H1 (cell line): ENCODE measurements around the gene VASP. TPM values are rescaled to one million over a fixed set of nuclear protein-coding genes. Genes with fewer than 3 reads are reported as not detected.

Experiments
- CTCF ChIA-PET: fragments of 300-600 bp; sonication (Branson Sonifier 250); formaldehyde crosslinking; loops from one replicate; lab custom pipeline; 2021; ENCODE audit not compliant: partially characterized antibody; lab: Charles Lee
- POLR2A ChIA-PET: fragments of 300-600 bp; sonication (Branson Sonifier 250); formaldehyde crosslinking; loops from one replicate; lab custom pipeline; 2021; ENCODE audit warnings: inconsistent platforms; ENCODE audit not compliant: partially characterized antibody; lab: Charles Lee
- DNase-seq, 2 experiments: peaks; one replicate each; pipeline versions ENCODE4 v3.0.0 to v3.0.0-alpha.2; 2010 to 2022; ENCODE audit warnings: low spot score in 2 of 2, low read depth in 1 of 2, mixed read lengths in 1 of 2
- FAIRE-seq: peaks from 2 replicates; lab custom pipeline; 2011; peaks lifted over from hg19 to GRCh38; lab: Jason Lieb, UNC
- H2AFZ ChIP-seq: 2 replicates; pipeline ENCODE4 v1.8.1; 2012; ENCODE audit warnings: low read length, inconsistent platforms
- H2AK5ac ChIP-seq: 2 replicates; pipeline ENCODE4 v1.6.1; 2013; ENCODE audit warnings: low read depth, low read length
- H2BK120ac ChIP-seq: replicated peaks from 2 replicates; pipeline ENCODE3; 2013; ENCODE audit warnings: low read depth, low read length, inconsistent platforms
- H2BK12ac ChIP-seq: 2 replicates; pipeline ENCODE4 v1.6.1; 2013; ENCODE audit warnings: low read depth, low read length
- H2BK15ac ChIP-seq: 2 replicates; pipeline ENCODE4 v1.6.1; 2013; ENCODE audit warnings: low read length
- H2BK20ac ChIP-seq: 2 replicates; pipeline ENCODE4 v1.6.1; 2013; ENCODE audit warnings: low read length
- H2BK5ac ChIP-seq: 2 replicates; pipeline ENCODE4 v1.6.1; 2013; ENCODE audit warnings: low read depth, low read length
- H3K14ac ChIP-seq: 2 replicates; pipeline ENCODE4 v1.6.1; 2013; ENCODE audit warnings: inconsistent platforms; ENCODE audit not compliant: insufficient read length
- H3K18ac ChIP-seq: 2 replicates; pipeline ENCODE4 v1.6.1; 2013; ENCODE audit warnings: low read length; ENCODE audit errors: extremely low read depth
- H3K23ac ChIP-seq: 2 replicates; pipeline ENCODE4 v1.6.1; 2013; ENCODE audit warnings: inconsistent platforms; ENCODE audit not compliant: insufficient read length
- H3K23me2 ChIP-seq: 2 replicates; pipeline ENCODE4 v1.6.1; 2013; ENCODE audit warnings: low read depth, low read length
- H3K27ac ChIP-seq: 2 replicates; pipeline ENCODE4 v1.6.1; 2011; ENCODE audit warnings: low read depth, low read length, inconsistent platforms
- H3K27me3 ChIP-seq, 4 experiments: replicated peaks in 1 of 4; 1 replicate in 1 of 4; 2 replicates in 3 of 4; pipeline versions ENCODE4 v1.6.1 to v1.8.1; 2011 to 2013; ENCODE audit warnings: low read length in 3 of 4, mild to moderate bottlenecking in 3 of 4, inconsistent platforms in 2 of 4, mixed read lengths in 2 of 4, moderate library complexity in 1 of 4; ENCODE audit not compliant: control insufficient read depth in 3 of 4, insufficient read depth in 3 of 4; ENCODE audit errors: extremely low read depth in 1 of 4
- H3K36me3 ChIP-seq, 4 experiments: 2 replicates each; pipeline versions ENCODE4 v1.6.1 to v1.8.1; 2011 to 2013; ENCODE audit warnings: mild to moderate bottlenecking in 4 of 4, low read length in 3 of 4, moderate library complexity in 2 of 4, control low read depth in 1 of 4, inconsistent platforms in 1 of 4; ENCODE audit not compliant: insufficient read depth in 4 of 4, control insufficient read depth in 2 of 4
- H3K4ac ChIP-seq: replicated peaks from 2 replicates; pipeline ENCODE3; 2013; ENCODE audit warnings: low read length, low read depth, mixed read lengths, inconsistent platforms; ENCODE audit not compliant: insufficient read length
- H3K4me1 ChIP-seq, 4 experiments: replicated peaks in 1 of 4; 1 replicate in 1 of 4; 2 replicates in 3 of 4; pipeline versions ENCODE4 v1.6.1 to v1.8.1; 2011 to 2013; ENCODE audit warnings: low read length in 3 of 4, inconsistent platforms in 2 of 4, mixed read lengths in 1 of 4; ENCODE audit not compliant: insufficient read depth in 4 of 4, control insufficient read depth in 3 of 4
- H3K4me2 ChIP-seq, 2 experiments: 2 replicates each; pipeline versions ENCODE4 v1.6.1 to v1.8.1; 2011 to 2013; ENCODE audit warnings: low read depth in 2 of 2, low read length in 2 of 2, control low read depth in 1 of 2, inconsistent platforms in 1 of 2, mild to moderate bottlenecking in 1 of 2; ENCODE audit not compliant: insufficient read depth in 1 of 2
- H3K4me3 ChIP-seq, 4 experiments: fragments of 200-600, 300-600 bp in 1 of 4; sonication (generic), shearing (Covaris generic), sonication (Bioruptor Twin) in 1 of 4; 2 replicates each; pipeline versions ENCODE4 v1.5.1 to v1.8.1; 2011 to 2016; ENCODE audit warnings: low read length in 4 of 4, low read depth in 3 of 4, control low read depth in 2 of 4, inconsistent platforms in 2 of 4, mild to moderate bottlenecking in 2 of 4, mixed read lengths in 1 of 4, moderate library complexity in 1 of 4; ENCODE audit not compliant: insufficient read depth in 2 of 4; ENCODE audit errors: extremely low read depth in 1 of 4
- H3K56ac ChIP-seq: replicated peaks from 2 replicates; pipeline ENCODE3; 2013; ENCODE audit warnings: low read depth, mild to moderate bottlenecking, mixed read lengths, low read length, inconsistent platforms; ENCODE audit not compliant: insufficient read length
- H3K79me1 ChIP-seq: 2 replicates; pipeline ENCODE4 v1.6.1; 2013; ENCODE audit warnings: low read depth, low read length, control low read depth
- H3K79me2 ChIP-seq, 2 experiments: 2 replicates each; pipeline versions ENCODE4 v1.6.1 to v1.8.1; 2012 to 2013; ENCODE audit warnings: low read length in 2 of 2, mild to moderate bottlenecking in 2 of 2, inconsistent platforms in 1 of 2; ENCODE audit not compliant: insufficient read depth in 2 of 2, control insufficient read depth in 1 of 2
- H3K9ac ChIP-seq, 4 experiments: replicated peaks in 1 of 4; 1 replicate in 1 of 4; 2 replicates in 3 of 4; pipeline versions ENCODE4 v1.6.1 to v1.8.1; 2011 to 2013; ENCODE audit warnings: low read depth in 3 of 4, low read length in 3 of 4, control low read depth in 2 of 4, mild to moderate bottlenecking in 2 of 4, moderate library complexity in 2 of 4, inconsistent platforms in 1 of 4; ENCODE audit errors: extremely low read depth in 1 of 4
- H3K9me3 ChIP-seq, 2 experiments: 2 replicates each; pipeline versions ENCODE4 v1.6.1 to v1.8.1; 2012 to 2013; ENCODE audit warnings: mild to moderate bottlenecking in 2 of 2, moderate library complexity in 2 of 2, control low read depth in 1 of 2, inconsistent platforms in 1 of 2, low read depth in 1 of 2, low read length in 1 of 2, mixed read lengths in 1 of 2; ENCODE audit not compliant: insufficient read depth in 2 of 2
- H4K20me1 ChIP-seq, 2 experiments: replicated peaks in 1 of 2; 2 replicates each; pipeline versions ENCODE3 to v1.8.1; 2011 to 2013; ENCODE audit warnings: inconsistent platforms in 2 of 2, low read length in 2 of 2, mild to moderate bottlenecking in 1 of 2; ENCODE audit not compliant: insufficient read depth in 2 of 2, control insufficient read depth in 1 of 2
- H4K5ac ChIP-seq: 2 replicates; pipeline ENCODE4 v1.6.1; 2013; ENCODE audit warnings: low read length, low read depth, mixed read lengths, inconsistent platforms; ENCODE audit not compliant: insufficient read length
- H4K8ac ChIP-seq: 2 replicates; pipeline ENCODE4 v1.8.0; 2013; ENCODE audit warnings: mild to moderate bottlenecking, moderate library complexity, low read length, inconsistent platforms; ENCODE audit not compliant: insufficient read depth; ENCODE audit errors: extremely low read depth
- H4K91ac ChIP-seq: replicated peaks from 2 replicates; pipeline ENCODE3; 2013; ENCODE audit warnings: low read length, mixed read lengths, inconsistent platforms; ENCODE audit not compliant: insufficient read length
- CBX5 ChIP-seq: fragments of 300-800, 300-1000 bp; sonication (generic); IDR thresholded peaks from 2 replicates; pipeline ENCODE4 v1.7.1; 2016; ENCODE audit warnings: antibody characterized with exemption, low read length, low read depth
- CBX8 ChIP-seq: fragments of 300-800, 300-1000 bp; sonication (generic); IDR thresholded peaks from 2 replicates; pipeline ENCODE4 v1.7.1; 2016; ENCODE audit warnings: low read depth, low read length, borderline replicate concordance
- EGR1 ChIP-seq: IDR thresholded peaks from 2 replicates; pipeline ENCODE4 v1.6.1; 2011; ENCODE audit warnings: low read depth, low read length, borderline replicate concordance
- EP300 ChIP-seq, 2 experiments: IDR thresholded peaks; 1 replicate in 1 of 2; 2 replicates in 1 of 2; pipeline ENCODE4 v1.6.1; 2011 to 2012; ENCODE audit warnings: low read depth in 2 of 2, low read length in 2 of 2, mild to moderate bottlenecking in 2 of 2, borderline replicate concordance in 1 of 2, inconsistent platforms in 1 of 2, moderate library complexity in 1 of 2
- FOSL1 ChIP-seq: IDR thresholded peaks from 2 replicates; pipeline ENCODE4 v1.6.1; 2011; ENCODE audit warnings: mild to moderate bottlenecking, low read depth, low read length, moderate library complexity; ENCODE audit not compliant: insufficient read depth
- GTF2F1 ChIP-seq: IDR thresholded peaks from 2 replicates; pipeline ENCODE4 v1.6.1; 2012; ENCODE audit warnings: low read depth, low read length, improper control_type of control experiment, borderline replicate concordance
- JUND ChIP-seq: IDR thresholded peaks from 2 replicates; pipeline ENCODE4 v1.6.1; 2011; ENCODE audit warnings: mild to moderate bottlenecking, improper control_type of control experiment, low read length
- POLR2A ChIP-seq, 2 experiments: IDR thresholded peaks; 1 replicate in 1 of 2; 2 replicates in 1 of 2; pipeline ENCODE4 v1.6.1; 2011; ENCODE audit warnings: low read depth in 2 of 2, low read length in 2 of 2, mild to moderate bottlenecking in 2 of 2; ENCODE audit errors: control extremely low read depth in 1 of 2
- RNF2 ChIP-seq: fragments of 200-900, 300-1000 bp; sonication (generic); IDR thresholded peaks from 2 replicates; pipeline ENCODE4 v1.7.1; 2016; ENCODE audit warnings: borderline replicate concordance, low read depth, mild to moderate bottlenecking, antibody characterized with exemption, low read length; ENCODE audit not compliant: poor library complexity, severe bottlenecking; ENCODE audit errors: missing control alignments
- SIN3A ChIP-seq, 2 experiments: IDR thresholded peaks in 1 of 2; conservative IDR thresholded peaks in 1 of 2; 2 replicates each; pipeline ENCODE4 v1.6.1; 2011 to 2012; ENCODE audit warnings: low read length in 2 of 2, improper control_type of control experiment in 1 of 2, low read depth in 1 of 2, mild to moderate bottlenecking in 1 of 2
- SP2 ChIP-seq: IDR thresholded peaks from 2 replicates; pipeline ENCODE4 v1.6.1; 2012; ENCODE audit warnings: mild to moderate bottlenecking, low read length, inconsistent platforms
- TAF1 ChIP-seq: IDR thresholded peaks from 2 replicates; pipeline ENCODE4 v1.6.1; 2011; ENCODE audit warnings: mild to moderate bottlenecking, low read depth, low read length
- TAF7 ChIP-seq: optimal IDR thresholded peaks from 2 replicates; pipeline ENCODE3; 2011; ENCODE audit warnings: low read depth, mild to moderate bottlenecking, inconsistent platforms, low read length, moderate library complexity, borderline replicate concordance
- ZNF274 ChIP-seq: IDR thresholded peaks from 2 replicates; pipeline ENCODE4 v1.7.0; 2012; ENCODE audit warnings: low read length, borderline replicate concordance; ENCODE audit errors: extremely low read depth
- WGBS, 2 experiments: shearing (Covaris generic) in 1 of 2; methylation state at CpG; one replicate each; pipeline versions ENCODE4 v1.1.6 to v1.1.7; 2013 to 2015; ENCODE audit warnings: low lambda C conversion rate in 2 of 2, mixed read lengths in 2 of 2, inconsistent platforms in 1 of 2, low coverage in 1 of 2, missing lambda C conversion rate in 1 of 2; ENCODE audit not compliant: insufficient replicate concordance in 2 of 2, insufficient coverage in 1 of 2, insufficient read length in 1 of 2; ENCODE audit errors: extremely low coverage in 1 of 2, missing lambda C conversion rate in 1 of 2; 5-methylcytosine and 5-hydroxymethylcytosine counted together
- polyA plus RNA-seq, 7 experiments: library from polyadenylated mRNA; depleted of rRNA in 3 of 7; stranded (reverse) in 5 of 7; unstranded in 2 of 7; fragments of >200 nt in 5 of 7; fragments of 200-250 nt in 2 of 7; gene quantifications; 1 replicate in 5 of 7; 2 replicates in 1 of 7; 4 replicates in 1 of 7; pipeline versions ENCODE4 v1.2.1 to v1.2.3, GENCODE V29; 2011 to 2013; ENCODE audit warnings: missing spikeins in 2 of 7, mixed read lengths in 2 of 7
- total RNA-seq: library from RNA; stranded (reverse); fragmentation: NEBNext Ultra II Directional; extraction: Animal tissue kit (Norgen Biotek cat#: 25700); gene quantifications from 2 replicates; pipeline ENCODE4 v1.2.1, GENCODE V29; 2021

VASP gene
- total and polyA plus RNA-seq, 2 of the 8 experiments (the other 6 are each of a cell fraction or from before 2014, with no cell fraction given), result 89.7 to 135 TPM

- 98% methylated on average over 15 of the region's 15 CpGs; no CpG with 5 or more reads in 1 of the 2 experiments for WGBS, 2 experiments
- no peak overlapping the region for H3K56ac ChIP-seq
- no peak overlapping the region for H2BK120ac ChIP-seq
- H2AFZ ChIP-seq, result no peak overlapping the region
- H4K5ac ChIP-seq, result no peak overlapping the region
- POLR2A ChIA-PET, result interaction anchor here (0.6 to 1.4 kb wide), 3 partner anchors 19 to 247 kb away, joined by 3 to 4 read pairs (median 4); no protein-coding TSS in a partner anchor
- H3K36me3 ChIP-seq, result no peaks in the 10 kb centered on the region
- H3K4me3 ChIP-seq, result no peak overlapping the region
- no peak overlapping the region; a peak in 1 of 4 replicates for H3K4me2 ChIP-seq
- H2BK12ac ChIP-seq, result no peak overlapping the region
- H2BK5ac ChIP-seq, result no peak overlapping the region
- H3K23me2 ChIP-seq, result peaks cover 24% of the 10 kb centered on the region; the same call in 1 of the 2 replicates
- peaks cover 0 to 22% (median 14%) of the 10 kb centered on the region in 4 experiments; a peak in 6 of 7 replicates for H3K4me1 ChIP-seq
- peaks cover 0 to 3% of the 10 kb centered on the region in 2 experiments for H4K20me1 ChIP-seq
- no peak overlapping the region for H3K27ac ChIP-seq
- peaks cover 0 to 19% (median 17%) of the 10 kb centered on the region in 4 experiments; a peak in 4 of 7 replicates for H3K27me3 ChIP-seq
- no peak overlapping the region for H3K9ac ChIP-seq
- no peak overlapping the region for H3K18ac ChIP-seq
- DNase-seq, result no peak
- no peaks in the 10 kb centered on the region for H3K79me2 ChIP-seq
- no peaks in the 10 kb centered on the region for H3K79me1 ChIP-seq
- H3K9me3 ChIP-seq, result no peaks in the 10 kb centered on the region
- no peak overlapping the region for H4K8ac ChIP-seq
- CTCF ChIA-PET, result interaction anchor here (1.3 to 32.9 kb wide), 4 partner anchors 15 to 172 kb away, joined by 4 to 760 read pairs (median 78); partner anchors contain the start of gene ERCC1
- H3K4ac ChIP-seq, result no peak overlapping the region
- H3K23ac ChIP-seq, result no peak overlapping the region
- no peak overlapping the region for H4K91ac ChIP-seq
- H2AK5ac ChIP-seq, result peak overlapping the region; percentile 1; the same call in 1 of the 2 replicates
- H2BK20ac ChIP-seq, result no peak overlapping the region
- peak overlapping the region; percentile 31; the same call in 1 of the 2 replicates for H2BK15ac ChIP-seq
- FAIRE-seq, result no peak
- no peak overlapping the region for H3K14ac ChIP-seq
- TF ChIP-seq ZNF274 (no peak), CBX8 (no peak), POLR2A (IDR thresholded peaks at IDR 0.05; ENCODE audit: control extremely low read depth in 1 of 2, low read depth in 2 of 2, low read length in 2 of 2) (no peak), EGR1 (no peak), GTF2F1 (no peak), SP2 (no peak), EP300 (IDR thresholded peaks at IDR 0.05; ENCODE audit: borderline replicate concordance in 1 of 2, low read depth in 2 of 2, low read length in 2 of 2) (no peak), JUND (no peak), FOSL1 (no peak), CBX5 (no peak), RNF2 (no peak), TAF7 (no peak), SIN3A (conservative IDR thresholded peaks at IDR 0.05 in 1 of 2, IDR thresholded peaks at IDR 0.05 in 1 of 2; ENCODE audit: low read depth in 1 of 2, low read length in 2 of 2) (no peak), TAF1 (no peak)
Measured at GRCh38 chr19:45470762-45471081, 36.6 kb upstream of the VASP start.
